ENCODE measurements around the gene PHF3.

DNA sequence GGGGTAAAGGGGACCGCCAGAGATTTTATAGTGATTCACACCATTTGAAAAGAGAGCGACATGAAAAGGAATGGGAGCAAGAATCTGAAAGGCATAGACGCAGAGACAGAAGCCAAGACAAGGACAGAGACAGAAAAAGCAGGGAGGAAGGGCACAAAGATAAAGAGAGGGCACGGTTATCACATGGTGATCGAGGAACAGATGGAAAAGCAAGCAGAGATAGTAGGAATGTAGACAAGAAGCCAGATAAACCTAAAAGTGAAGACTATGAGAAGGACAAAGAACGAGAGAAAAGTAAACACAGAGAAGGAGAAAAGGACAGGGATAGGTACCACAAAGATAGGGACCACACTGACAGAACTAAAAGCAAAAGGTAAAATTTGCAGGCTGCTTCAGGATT, 77.7 kb downstream of the PHF3 start:
- TF ChIP-seq, protein P1, sequence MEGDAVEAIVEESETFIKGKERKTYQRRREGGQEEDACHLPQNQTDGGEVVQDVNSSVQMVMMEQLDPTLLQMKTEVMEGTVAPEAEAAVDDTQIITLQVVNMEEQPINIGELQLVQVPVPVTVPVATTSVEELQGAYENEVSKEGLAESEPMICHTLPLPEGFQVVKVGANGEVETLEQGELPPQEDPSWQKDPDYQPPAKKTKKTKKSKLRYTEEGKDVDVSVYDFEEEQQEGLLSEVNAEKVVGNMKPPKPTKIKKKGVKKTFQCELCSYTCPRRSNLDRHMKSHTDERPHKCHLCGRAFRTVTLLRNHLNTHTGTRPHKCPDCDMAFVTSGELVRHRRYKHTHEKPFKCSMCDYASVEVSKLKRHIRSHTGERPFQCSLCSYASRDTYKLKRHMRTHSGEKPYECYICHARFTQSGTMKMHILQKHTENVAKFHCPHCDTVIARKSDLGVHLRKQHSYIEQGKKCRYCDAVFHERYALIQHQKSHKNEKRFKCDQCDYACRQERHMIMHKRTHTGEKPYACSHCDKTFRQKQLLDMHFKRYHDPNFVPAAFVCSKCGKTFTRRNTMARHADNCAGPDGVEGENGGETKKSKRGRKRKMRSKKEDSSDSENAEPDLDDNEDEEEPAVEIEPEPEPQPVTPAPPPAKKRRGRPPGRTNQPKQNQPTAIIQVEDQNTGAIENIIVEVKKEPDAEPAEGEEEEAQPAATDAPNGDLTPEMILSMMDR (IDR thresholded peaks at IDR 0.05) = no peak
- no peak for TF ChIP-seq POLR2A (IDR thresholded peaks at IDR 0.05)
- no peak for TF ChIP-seq POLR2AphosphoS5 (IDR thresholded peaks at IDR 0.05)
- TF ChIP-seq EP300 (IDR thresholded peaks at IDR 0.05) = no peak
